H1 (cell line): Measurements from ENCODE around the gene CRP. TPM values are rescaled to one million over a fixed set of nuclear protein-coding genes. Genes with fewer than 3 reads are reported as not detected.

Source experiments
- CTCF ChIA-PET: fragments of 300-600 bp; sonication (Branson Sonifier 250); formaldehyde crosslinking; loops from one replicate; lab custom pipeline; 2021; ENCODE audit not compliant: partially characterized antibody; lab: Charles Lee
- POLR2A ChIA-PET: fragments of 300-600 bp; sonication (Branson Sonifier 250); formaldehyde crosslinking; loops from one replicate; lab custom pipeline; 2021; ENCODE audit warnings: inconsistent platforms; ENCODE audit not compliant: partially characterized antibody; lab: Charles Lee
- DNase-seq, 2 experiments: peaks; one replicate each; pipeline versions ENCODE4 v3.0.0 to v3.0.0-alpha.2; 2010 to 2022; ENCODE audit warnings: low spot score in 2 of 2, low read depth in 1 of 2, mixed read lengths in 1 of 2
- FAIRE-seq: peaks from 2 replicates; lab custom pipeline; 2011; peaks lifted over from hg19 to GRCh38; lab: Jason Lieb, UNC
- H2AFZ ChIP-seq: 2 replicates; pipeline ENCODE4 v1.8.1; 2012; ENCODE audit warnings: low read length, inconsistent platforms
- H2AK5ac ChIP-seq: 2 replicates; pipeline ENCODE4 v1.6.1; 2013; ENCODE audit warnings: low read depth, low read length
- H2BK120ac ChIP-seq: replicated peaks from 2 replicates; pipeline ENCODE3; 2013; ENCODE audit warnings: low read depth, low read length, inconsistent platforms
- H2BK12ac ChIP-seq: 2 replicates; pipeline ENCODE4 v1.6.1; 2013; ENCODE audit warnings: low read depth, low read length
- H2BK15ac ChIP-seq: 2 replicates; pipeline ENCODE4 v1.6.1; 2013; ENCODE audit warnings: low read length
- H2BK20ac ChIP-seq: 2 replicates; pipeline ENCODE4 v1.6.1; 2013; ENCODE audit warnings: low read length
- H2BK5ac ChIP-seq: 2 replicates; pipeline ENCODE4 v1.6.1; 2013; ENCODE audit warnings: low read depth, low read length
- H3K14ac ChIP-seq: 2 replicates; pipeline ENCODE4 v1.6.1; 2013; ENCODE audit warnings: inconsistent platforms; ENCODE audit not compliant: insufficient read length
- H3K18ac ChIP-seq: 2 replicates; pipeline ENCODE4 v1.6.1; 2013; ENCODE audit warnings: low read length; ENCODE audit errors: extremely low read depth
- H3K23ac ChIP-seq: 2 replicates; pipeline ENCODE4 v1.6.1; 2013; ENCODE audit warnings: inconsistent platforms; ENCODE audit not compliant: insufficient read length
- H3K23me2 ChIP-seq: 2 replicates; pipeline ENCODE4 v1.6.1; 2013; ENCODE audit warnings: low read depth, low read length
- H3K27ac ChIP-seq: 2 replicates; pipeline ENCODE4 v1.6.1; 2011; ENCODE audit warnings: low read depth, low read length, inconsistent platforms
- H3K27me3 ChIP-seq, 4 experiments: replicated peaks in 1 of 4; 1 replicate in 1 of 4; 2 replicates in 3 of 4; pipeline versions ENCODE4 v1.6.1 to v1.8.1; 2011 to 2013; ENCODE audit warnings: low read length in 3 of 4, mild to moderate bottlenecking in 3 of 4, inconsistent platforms in 2 of 4, mixed read lengths in 2 of 4, moderate library complexity in 1 of 4; ENCODE audit not compliant: control insufficient read depth in 3 of 4, insufficient read depth in 3 of 4; ENCODE audit errors: extremely low read depth in 1 of 4
- H3K36me3 ChIP-seq, 4 experiments: 2 replicates each; pipeline versions ENCODE4 v1.6.1 to v1.8.1; 2011 to 2013; ENCODE audit warnings: mild to moderate bottlenecking in 4 of 4, low read length in 3 of 4, moderate library complexity in 2 of 4, control low read depth in 1 of 4, inconsistent platforms in 1 of 4; ENCODE audit not compliant: insufficient read depth in 4 of 4, control insufficient read depth in 2 of 4
- H3K4ac ChIP-seq: replicated peaks from 2 replicates; pipeline ENCODE3; 2013; ENCODE audit warnings: low read length, low read depth, mixed read lengths, inconsistent platforms; ENCODE audit not compliant: insufficient read length
- H3K4me1 ChIP-seq, 4 experiments: replicated peaks in 1 of 4; 1 replicate in 1 of 4; 2 replicates in 3 of 4; pipeline versions ENCODE4 v1.6.1 to v1.8.1; 2011 to 2013; ENCODE audit warnings: low read length in 3 of 4, inconsistent platforms in 2 of 4, mixed read lengths in 1 of 4; ENCODE audit not compliant: insufficient read depth in 4 of 4, control insufficient read depth in 3 of 4
- H3K4me2 ChIP-seq, 2 experiments: 2 replicates each; pipeline versions ENCODE4 v1.6.1 to v1.8.1; 2011 to 2013; ENCODE audit warnings: low read depth in 2 of 2, low read length in 2 of 2, control low read depth in 1 of 2, inconsistent platforms in 1 of 2, mild to moderate bottlenecking in 1 of 2; ENCODE audit not compliant: insufficient read depth in 1 of 2
- H3K4me3 ChIP-seq, 4 experiments: fragments of 200-600, 300-600 bp in 1 of 4; sonication (generic), shearing (Covaris generic), sonication (Bioruptor Twin) in 1 of 4; 2 replicates each; pipeline versions ENCODE4 v1.5.1 to v1.8.1; 2011 to 2016; ENCODE audit warnings: low read length in 4 of 4, low read depth in 3 of 4, control low read depth in 2 of 4, inconsistent platforms in 2 of 4, mild to moderate bottlenecking in 2 of 4, mixed read lengths in 1 of 4, moderate library complexity in 1 of 4; ENCODE audit not compliant: insufficient read depth in 2 of 4; ENCODE audit errors: extremely low read depth in 1 of 4
- H3K56ac ChIP-seq: replicated peaks from 2 replicates; pipeline ENCODE3; 2013; ENCODE audit warnings: low read depth, mild to moderate bottlenecking, mixed read lengths, low read length, inconsistent platforms; ENCODE audit not compliant: insufficient read length
- H3K79me1 ChIP-seq: 2 replicates; pipeline ENCODE4 v1.6.1; 2013; ENCODE audit warnings: low read depth, low read length, control low read depth
- H3K79me2 ChIP-seq, 2 experiments: 2 replicates each; pipeline versions ENCODE4 v1.6.1 to v1.8.1; 2012 to 2013; ENCODE audit warnings: low read length in 2 of 2, mild to moderate bottlenecking in 2 of 2, inconsistent platforms in 1 of 2; ENCODE audit not compliant: insufficient read depth in 2 of 2, control insufficient read depth in 1 of 2
- H3K9ac ChIP-seq, 4 experiments: replicated peaks in 1 of 4; 1 replicate in 1 of 4; 2 replicates in 3 of 4; pipeline versions ENCODE4 v1.6.1 to v1.8.1; 2011 to 2013; ENCODE audit warnings: low read depth in 3 of 4, low read length in 3 of 4, control low read depth in 2 of 4, mild to moderate bottlenecking in 2 of 4, moderate library complexity in 2 of 4, inconsistent platforms in 1 of 4; ENCODE audit errors: extremely low read depth in 1 of 4
- H3K9me3 ChIP-seq, 2 experiments: 2 replicates each; pipeline versions ENCODE4 v1.6.1 to v1.8.1; 2012 to 2013; ENCODE audit warnings: mild to moderate bottlenecking in 2 of 2, moderate library complexity in 2 of 2, control low read depth in 1 of 2, inconsistent platforms in 1 of 2, low read depth in 1 of 2, low read length in 1 of 2, mixed read lengths in 1 of 2; ENCODE audit not compliant: insufficient read depth in 2 of 2
- H4K20me1 ChIP-seq, 2 experiments: replicated peaks in 1 of 2; 2 replicates each; pipeline versions ENCODE3 to v1.8.1; 2011 to 2013; ENCODE audit warnings: inconsistent platforms in 2 of 2, low read length in 2 of 2, mild to moderate bottlenecking in 1 of 2; ENCODE audit not compliant: insufficient read depth in 2 of 2, control insufficient read depth in 1 of 2
- H4K5ac ChIP-seq: 2 replicates; pipeline ENCODE4 v1.6.1; 2013; ENCODE audit warnings: low read length, low read depth, mixed read lengths, inconsistent platforms; ENCODE audit not compliant: insufficient read length
- H4K8ac ChIP-seq: 2 replicates; pipeline ENCODE4 v1.8.0; 2013; ENCODE audit warnings: mild to moderate bottlenecking, moderate library complexity, low read length, inconsistent platforms; ENCODE audit not compliant: insufficient read depth; ENCODE audit errors: extremely low read depth
- H4K91ac ChIP-seq: replicated peaks from 2 replicates; pipeline ENCODE3; 2013; ENCODE audit warnings: low read length, mixed read lengths, inconsistent platforms; ENCODE audit not compliant: insufficient read length
- WGBS, 2 experiments: shearing (Covaris generic) in 1 of 2; methylation state at CpG; one replicate each; pipeline versions ENCODE4 v1.1.6 to v1.1.7; 2013 to 2015; ENCODE audit warnings: low lambda C conversion rate in 2 of 2, mixed read lengths in 2 of 2, inconsistent platforms in 1 of 2, low coverage in 1 of 2, missing lambda C conversion rate in 1 of 2; ENCODE audit not compliant: insufficient replicate concordance in 2 of 2, insufficient coverage in 1 of 2, insufficient read length in 1 of 2; ENCODE audit errors: extremely low coverage in 1 of 2, missing lambda C conversion rate in 1 of 2; 5-methylcytosine and 5-hydroxymethylcytosine counted together
- polyA plus RNA-seq, 7 experiments: library from polyadenylated mRNA; depleted of rRNA in 3 of 7; stranded (reverse) in 5 of 7; unstranded in 2 of 7; fragments of >200 nt in 5 of 7; fragments of 200-250 nt in 2 of 7; gene quantifications; 1 replicate in 5 of 7; 2 replicates in 1 of 7; 4 replicates in 1 of 7; pipeline versions ENCODE4 v1.2.1 to v1.2.3, GENCODE V29; 2011 to 2013; ENCODE audit warnings: missing spikeins in 2 of 7, mixed read lengths in 2 of 7
- total RNA-seq: library from RNA; stranded (reverse); fragmentation: NEBNext Ultra II Directional; extraction: Animal tissue kit (Norgen Biotek cat#: 25700); gene quantifications from 2 replicates; pipeline ENCODE4 v1.2.1, GENCODE V29; 2021

CRP gene
- total and polyA plus RNA-seq, 2 of the 8 experiments (the other 6 are each of a cell fraction or from before 2014, with no cell fraction given) = not detected

- no peaks in the 10 kb centered on the region for H3K4me1 ChIP-seq
- ChIA-PET POLR2A (no interaction called here), CTCF (no interaction called here)
- no peak overlapping the region for H2BK20ac ChIP-seq
- H2AK5ac ChIP-seq = no peak overlapping the region
- H2BK15ac ChIP-seq = no peak overlapping the region
- no peak overlapping the region for H4K5ac ChIP-seq
- no peak overlapping the region for H3K14ac ChIP-seq
- peaks cover 9 to 31% of the 10 kb centered on the region in 2 experiments; a peak in 3 of 4 replicates for H3K9me3 ChIP-seq
- H4K91ac ChIP-seq = no peak overlapping the region
- no peaks in the 10 kb centered on the region for H3K23me2 ChIP-seq
- WGBS, 2 experiments = 73% methylated on average over 2 of the region's 2 CpGs; no CpG with 5 or more reads in 1 of the 2 experiments
- H3K36me3 ChIP-seq = no peaks in the 10 kb centered on the region
- H2BK12ac ChIP-seq = no peak overlapping the region
- no peak overlapping the region for H3K27ac ChIP-seq
- no peak overlapping the region for H3K9ac ChIP-seq
- H4K8ac ChIP-seq = no peak overlapping the region
- H3K79me1 ChIP-seq = no peaks in the 10 kb centered on the region
- no peaks in the 10 kb centered on the region for H3K79me2 ChIP-seq
- DNase-seq (no peak), FAIRE-seq (no peak)
- H3K18ac ChIP-seq = no peak overlapping the region
- H3K27me3 ChIP-seq = no peaks in the 10 kb centered on the region
- no peak overlapping the region for H2BK120ac ChIP-seq
- H3K4ac ChIP-seq = no peak overlapping the region
- no peak overlapping the region for H3K4me2 ChIP-seq
- H2BK5ac ChIP-seq = no peak overlapping the region
- H3K23ac ChIP-seq = no peak overlapping the region
- H2AFZ ChIP-seq = no peak overlapping the region
- no peak overlapping the region for H3K4me3 ChIP-seq
- no peaks in the 10 kb centered on the region for H4K20me1 ChIP-seq
- H3K56ac ChIP-seq = no peak overlapping the region
These were observed 35.2 kb upstream of the CRP start for GRCh38 chr1:159749630-159750029.
